8988T (cell line): ENCODE data around the gene PDLIM1.

ENCODE experiments used
- DNase-seq: peaks from one replicate; pipeline ENCODE4 v3.0.0; 2011

Gene PDLIM1

DNA sequence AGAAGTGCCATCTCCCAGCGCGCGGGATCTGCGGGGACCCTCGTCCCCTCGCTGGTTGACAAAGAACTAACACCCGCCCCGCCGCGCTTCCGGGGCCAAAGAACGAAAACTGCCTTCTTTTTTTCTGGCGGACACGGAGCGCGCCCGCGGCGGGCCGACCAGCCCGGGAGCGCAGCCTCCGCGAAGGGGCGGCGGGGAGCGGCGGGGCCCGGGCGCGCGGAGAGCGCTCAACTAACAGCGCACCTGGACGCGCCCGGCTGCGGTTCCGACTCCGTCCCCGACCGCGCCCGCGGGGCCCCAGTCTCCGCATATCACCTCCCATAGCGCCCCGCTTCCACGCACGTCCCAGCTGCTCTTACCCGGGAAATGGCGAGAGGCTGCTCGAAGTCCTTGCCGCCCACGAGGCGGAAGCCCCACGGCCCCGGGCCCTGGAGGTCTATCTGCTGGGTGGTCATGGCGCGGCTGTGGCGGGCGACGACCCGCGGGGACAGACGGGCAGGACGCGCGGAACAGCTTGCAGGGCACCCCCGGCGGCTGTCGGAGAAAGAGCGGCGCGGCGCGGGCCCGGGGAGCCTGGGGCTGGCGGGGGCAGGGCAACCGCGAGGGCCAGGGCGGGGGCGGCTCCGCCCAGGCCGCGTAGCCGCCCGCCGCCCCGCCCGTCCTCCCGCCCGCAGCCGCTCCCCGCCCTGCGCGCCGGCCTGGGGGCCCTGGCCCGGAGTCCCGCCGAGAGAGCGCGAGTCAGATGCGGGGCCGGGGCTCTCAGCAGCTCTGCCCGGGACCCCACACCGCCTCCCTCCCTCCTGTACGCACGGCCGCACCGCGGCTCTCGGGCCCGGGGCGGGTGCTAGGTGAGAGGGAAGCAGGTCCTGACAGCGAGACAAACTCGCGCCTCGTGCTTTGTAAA is at the start of gene PDLIM1:
TSS of gene PDLIM1 (minus strand) at position 543 of the 904 bp plus-strand sequence. CDS start at position 455, 88 bp downstream.
- DNase-seq: peak; percentile 83

DNA sequence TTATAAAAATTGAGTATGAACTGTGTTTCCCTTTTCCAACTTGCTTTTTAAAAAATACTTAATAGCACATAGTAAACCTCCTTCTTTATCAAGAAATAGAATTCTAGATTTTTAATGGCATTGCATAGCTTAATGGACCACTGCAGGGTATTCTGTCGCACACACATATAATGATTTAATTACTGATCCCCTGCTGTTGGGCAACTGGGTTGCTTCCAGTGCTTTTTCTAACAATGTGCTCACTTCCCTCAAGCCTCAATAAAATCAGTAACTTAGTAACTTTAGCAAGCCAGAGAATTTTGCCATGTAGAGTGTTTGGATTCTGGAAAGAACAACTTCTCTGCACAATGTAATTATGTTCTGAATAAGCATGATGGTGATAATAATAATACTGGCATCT is 49.1 kb upstream of the PDLIM1 start:
- DNase-seq: no peak

- DNase-seq: no peak
Observed at GRCh38 chr10:95337423-95338160, 46.8 kb upstream of the PDLIM1 start.

DNA sequence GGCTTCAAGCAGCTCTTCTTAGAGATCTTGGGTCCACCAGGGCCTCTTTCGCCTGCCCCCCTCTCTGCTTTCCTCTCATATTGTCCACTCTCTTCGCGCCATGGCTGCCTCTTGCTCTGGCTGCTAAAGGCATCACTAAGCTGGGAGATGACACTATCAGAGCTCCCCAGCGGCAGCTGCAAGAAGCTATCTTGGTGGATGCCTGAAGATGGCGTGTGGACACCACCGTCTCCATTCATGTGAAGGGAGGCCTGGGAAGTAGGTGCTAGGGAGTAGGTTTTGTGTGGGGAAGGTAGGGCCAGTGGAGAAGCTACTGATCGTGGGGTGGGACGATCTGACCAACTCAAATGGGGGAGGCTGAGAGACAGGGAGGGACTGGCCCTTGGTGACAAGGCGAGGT is 45.9 kb upstream of the PDLIM1 start:
- DNase-seq: no peak

DNA sequence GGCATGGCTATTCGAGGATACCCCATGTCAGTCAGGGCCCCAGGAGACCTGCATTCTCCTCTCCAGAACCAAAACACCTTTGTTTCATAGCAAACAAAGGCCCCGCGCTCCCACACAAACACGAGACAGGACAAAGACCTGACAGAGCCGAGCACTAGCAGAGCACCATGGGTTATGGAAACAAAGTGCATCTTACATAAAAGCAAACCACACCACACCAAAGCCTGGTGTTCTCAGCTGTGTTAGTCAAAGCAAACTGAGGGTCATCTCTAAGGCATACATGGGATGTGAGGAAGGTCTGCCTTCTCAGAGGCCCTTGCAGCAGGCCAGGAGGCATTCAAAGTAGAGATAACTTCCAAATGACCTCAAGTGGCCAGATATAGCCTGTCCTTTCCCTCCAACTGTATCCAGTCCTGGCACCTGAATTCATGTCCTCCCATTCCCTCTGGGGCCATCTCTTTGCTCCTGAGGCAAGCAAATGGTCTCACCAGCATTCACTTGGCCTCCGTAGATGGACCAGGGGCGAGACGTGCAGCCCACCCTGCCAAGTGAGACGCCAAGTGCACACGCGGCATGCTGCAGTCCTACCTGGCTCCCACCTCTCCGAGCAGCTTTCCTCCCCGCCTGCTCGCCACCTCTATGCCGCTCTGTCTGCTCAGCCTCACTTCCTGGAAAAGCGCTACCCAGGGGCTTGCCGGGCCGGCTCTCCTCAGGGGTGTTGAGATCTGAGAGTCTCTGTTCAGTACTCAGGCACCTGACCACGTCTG is 45.3 kb upstream of the PDLIM1 start:
- no peak for DNase-seq

- DNase-seq: no peak
Observed at GRCh38 chr10:95334805-95335144, 44.0 kb upstream of the PDLIM1 start.

GRCh38 chr10:95333997-95334804 is 43.4 kb upstream of the PDLIM1 start:
- DNase-seq: peak; percentile 55

DNA sequence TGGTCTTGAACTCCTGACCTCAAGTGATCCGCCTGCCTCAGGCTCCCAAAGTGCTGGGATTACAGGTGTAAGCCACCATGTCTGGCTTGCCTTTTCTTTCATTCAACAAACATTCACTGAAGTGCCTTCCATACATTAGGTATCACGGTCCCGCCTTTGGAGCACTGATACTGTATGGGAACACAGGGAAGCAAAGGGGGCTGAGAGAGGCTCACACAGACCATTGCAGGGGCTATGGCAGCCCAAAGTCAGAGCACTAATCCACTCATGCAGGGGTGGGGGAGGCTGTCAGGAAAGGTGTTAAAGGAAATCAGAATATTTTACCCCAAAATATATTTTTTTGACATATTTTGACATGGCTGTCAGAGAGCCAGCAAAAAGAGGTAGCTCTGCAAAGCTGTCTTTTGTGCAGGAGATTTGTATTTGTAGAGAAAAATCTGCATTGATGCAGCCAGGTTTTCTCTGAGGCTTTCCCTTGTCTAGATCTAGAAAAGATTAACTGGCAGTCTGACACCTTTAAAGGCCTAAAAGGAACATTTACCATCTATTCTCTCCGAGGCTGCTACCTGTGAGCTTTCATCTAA is 42.0 kb upstream of the PDLIM1 start:
- no peak for DNase-seq

DNA sequence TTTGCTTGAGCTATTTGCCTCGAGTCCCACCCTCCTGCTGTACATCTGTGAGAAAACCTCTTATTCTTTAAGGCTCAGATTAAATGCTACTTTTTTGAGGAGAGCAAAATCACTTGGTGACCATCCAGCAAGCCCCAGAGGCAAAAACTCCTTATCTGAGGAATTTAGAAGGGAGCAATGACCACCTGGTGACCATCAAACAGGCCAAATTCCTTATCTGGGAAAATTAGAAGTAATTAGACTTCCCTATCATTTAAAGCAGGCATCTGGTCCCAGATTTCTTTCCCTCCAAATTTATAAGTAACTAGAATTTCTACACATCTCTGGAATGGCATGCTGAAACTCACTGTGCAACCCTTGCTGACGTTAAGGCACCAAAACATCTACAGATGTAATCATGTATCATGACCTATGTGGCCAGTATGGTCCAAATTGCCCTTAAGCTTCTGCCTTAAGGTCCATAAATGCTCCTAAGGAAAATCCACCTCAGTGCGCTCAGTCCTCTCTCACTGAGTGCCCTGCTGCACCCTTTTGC is 40.9 kb upstream of the PDLIM1 start:
- DNase-seq: no peak

- DNase-seq: no peak
Observed at GRCh38 chr10:95330966-95331453, 40.2 kb upstream of the PDLIM1 start.

DNA sequence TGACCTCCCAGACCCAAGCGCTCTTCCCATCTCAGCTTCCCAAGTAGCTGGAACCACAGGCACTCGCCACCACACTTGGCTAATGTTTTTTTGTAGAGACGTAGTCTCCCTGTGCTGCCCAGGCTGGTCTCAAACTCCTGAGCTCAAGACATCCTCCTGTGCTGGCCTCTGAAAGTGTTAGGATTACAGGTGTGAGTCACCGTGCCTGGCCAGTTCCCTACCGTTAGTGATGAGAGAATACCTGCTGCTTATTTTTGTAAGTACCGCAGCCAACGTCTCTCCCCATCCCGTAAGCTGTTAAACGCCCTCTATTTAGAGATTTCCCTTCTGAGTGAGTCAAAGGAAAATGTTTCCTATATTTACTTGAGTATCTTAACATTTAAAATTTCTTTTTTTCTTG is 38.5 kb upstream of the PDLIM1 start:
- DNase-seq: no peak

GRCh38 chr10:95328013-95328412 is 37.2 kb upstream of the PDLIM1 start:
- DNase-seq: no peak

DNA sequence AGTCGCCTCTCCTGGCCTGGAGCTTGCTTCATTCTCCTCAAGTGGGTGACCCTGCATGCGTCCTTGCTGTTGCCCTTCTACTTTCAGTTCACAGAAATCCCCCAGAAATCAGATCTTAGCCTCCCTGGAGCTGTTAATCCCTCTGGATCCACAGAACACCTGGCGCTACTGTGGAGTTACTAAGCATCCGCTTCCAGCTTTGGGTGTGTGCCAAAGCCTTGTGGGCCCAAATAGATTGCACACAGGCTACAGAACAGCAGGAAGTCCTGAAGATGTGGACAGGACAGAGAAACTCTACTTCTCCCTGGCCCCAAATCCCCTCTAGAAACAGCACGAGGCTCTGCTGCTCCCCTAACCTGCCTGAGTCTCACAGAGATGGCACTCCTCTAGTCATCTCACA is 36.6 kb upstream of the PDLIM1 start:
- no peak for DNase-seq

GRCh38 chr10:95326396-95326795 is 35.6 kb upstream of the PDLIM1 start:
- no peak for DNase-seq

- DNase-seq: no peak
Observed at GRCh38 chr10:95325863-95326262, 35.1 kb upstream of the PDLIM1 start.

DNA sequence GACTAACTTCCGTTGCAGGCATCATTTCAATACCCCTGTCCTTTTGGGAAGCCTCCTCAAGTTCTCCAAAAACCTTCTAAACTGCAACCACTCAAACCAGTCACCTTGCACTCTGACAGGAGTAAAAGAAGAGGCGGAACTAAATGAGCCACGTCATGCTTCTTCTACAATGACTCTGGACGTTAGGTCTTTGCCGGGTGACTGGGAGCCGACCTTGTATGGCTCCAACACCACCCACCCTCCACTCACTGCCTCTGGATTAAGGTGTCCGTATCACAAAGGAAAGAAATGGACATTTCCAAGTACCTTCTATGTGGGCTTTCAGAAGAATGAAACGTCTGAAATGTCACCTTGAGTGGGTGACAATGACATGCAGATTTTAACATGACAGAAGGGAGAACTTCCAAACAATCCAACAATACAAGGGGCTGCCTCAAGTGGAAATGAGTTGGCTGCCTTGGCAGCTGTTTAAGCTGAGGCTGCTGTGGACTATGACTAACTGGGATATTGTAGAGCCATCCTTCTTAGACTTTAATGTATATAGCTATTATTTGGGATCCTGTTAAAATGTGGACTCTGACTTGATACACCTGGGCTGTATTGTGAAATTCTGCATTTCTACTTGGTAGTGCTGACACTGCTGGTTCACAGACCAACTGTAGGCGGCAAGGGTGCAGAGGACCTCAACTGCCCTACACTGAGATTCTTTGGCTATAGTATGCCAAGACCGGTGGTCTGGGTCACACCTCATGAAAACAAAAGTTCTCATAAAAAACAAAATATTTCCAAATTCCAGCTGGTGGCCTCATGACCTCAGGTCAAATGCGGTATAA is 33.8 kb upstream of the PDLIM1 start:
- DNase-seq: no peak

DNA sequence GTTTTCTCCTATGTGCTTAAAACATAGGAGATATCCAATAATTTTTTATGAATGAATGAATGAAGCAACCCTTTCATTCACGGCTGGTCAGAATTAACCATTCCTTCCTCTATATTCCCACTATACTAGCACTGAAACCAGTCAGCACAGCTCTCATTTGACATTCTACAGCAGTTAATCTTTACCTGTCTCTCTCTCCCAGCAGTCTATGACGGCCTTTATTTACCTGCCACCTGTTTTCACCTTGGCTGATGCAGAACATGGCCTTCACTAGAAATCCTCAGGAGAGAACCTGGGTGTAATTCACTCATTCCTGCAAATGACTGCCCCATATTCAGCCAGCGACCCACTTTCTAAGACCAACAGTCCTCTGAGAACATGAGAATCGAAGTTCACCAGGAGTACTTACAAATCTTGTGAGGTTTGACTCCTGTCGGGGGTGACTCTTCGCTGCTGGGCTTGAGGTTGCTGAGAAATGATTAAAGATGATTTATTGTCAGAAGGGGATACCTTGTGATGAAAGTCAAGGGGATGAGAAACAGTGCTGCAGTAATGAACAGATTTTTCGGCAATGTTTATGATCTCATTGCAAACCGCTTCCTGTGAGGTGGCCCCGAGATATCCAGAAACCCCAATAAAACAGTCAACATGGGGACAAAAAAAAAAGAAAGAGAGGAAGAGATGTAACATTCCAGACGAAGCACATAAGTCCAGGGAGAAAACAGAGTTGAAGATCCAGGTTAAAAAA is 30.9 kb upstream of the PDLIM1 start:
- DNase-seq: no peak

- no peak for DNase-seq
Observed at GRCh38 chr10:95319239-95319638, 28.4 kb upstream of the PDLIM1 start.

- DNase-seq: no peak
Observed at GRCh38 chr10:95315509-95315908, 24.7 kb upstream of the PDLIM1 start.
